Activated naive CD4-positive, alpha-beta T cell treated with anti-CD3 and anti-CD28 coated beads, Interleukin-2, amount 50 U/mL, for 72 hours (primary cell): Measurements from ENCODE around the gene SCAMP2. TPM values are rescaled to one million over a fixed set of nuclear protein-coding genes. Genes with fewer than 3 reads are reported as not detected.
A peak's percentile ranks its signal among the peaks of the same experiment; 100 is the strongest.

Experiments
- ATAC-seq, 2 donors: fragments of 150-1000 bp; cut with Tn5 transposase; 2 replicates each; pipeline ENCODE4 v1.10.0; 2021; ENCODE audit warnings: mild to moderate bottlenecking in 2 of 2, moderate library complexity in 2 of 2
- DNase-seq, 2 donors: peaks; one replicate each; pipeline ENCODE4 v3.0.0; 2021 to 2022; ENCODE audit warnings: low spot score in 2 of 2
- H3K27ac Mint-ChIP-seq, 2 donors: one replicate each; pipeline ENCODE4 v1.8.0; 2022; ENCODE audit warnings: mild to moderate bottlenecking in 2 of 2, mixed read lengths in 2 of 2
- H3K36me3 Mint-ChIP-seq, 2 donors: one replicate each; pipeline ENCODE4 v1.8.0; 2022; ENCODE audit warnings: mixed read lengths in 2 of 2
- H3K9me3 Mint-ChIP-seq, 2 donors: one replicate each; pipeline ENCODE4 v1.8.0; 2022; ENCODE audit warnings: mixed read lengths in 2 of 2
- total RNA-seq, 2 donors: library from RNA; stranded (reverse); gene quantifications; one replicate each; pipeline ENCODE4 v1.2.3, GENCODE V29; 2022

The SCAMP2 gene
- total RNA-seq, 2 donors from 2014 or later = 79.5 to 92.7 TPM

DNA sequence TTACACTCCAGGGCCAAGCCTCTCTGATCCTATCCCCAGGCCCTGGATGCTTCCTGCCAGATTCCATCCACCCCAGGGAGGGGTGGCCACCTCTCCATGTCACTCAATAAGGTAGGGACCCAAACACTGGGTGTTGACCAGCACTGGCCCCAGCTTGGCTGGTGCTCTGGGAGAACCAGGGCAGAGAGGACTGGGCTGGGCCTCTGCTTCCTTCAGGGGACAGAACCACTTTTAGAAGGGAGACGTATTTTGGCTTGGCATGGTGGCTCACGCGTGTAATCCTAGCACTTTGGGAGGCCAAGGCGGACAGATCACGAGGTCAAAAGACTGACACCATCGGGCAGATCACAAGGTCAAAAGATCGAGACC is 51.4 kb downstream of the SCAMP2 start:
- H3K36me3 Mint-ChIP-seq = no peaks in the 10 kb centered on the region
- no peak overlapping the region for H3K27ac Mint-ChIP-seq
- ATAC-seq (no peak), DNase-seq (no peak)
- H3K9me3 Mint-ChIP-seq = no peaks in the 10 kb centered on the region

DNA sequence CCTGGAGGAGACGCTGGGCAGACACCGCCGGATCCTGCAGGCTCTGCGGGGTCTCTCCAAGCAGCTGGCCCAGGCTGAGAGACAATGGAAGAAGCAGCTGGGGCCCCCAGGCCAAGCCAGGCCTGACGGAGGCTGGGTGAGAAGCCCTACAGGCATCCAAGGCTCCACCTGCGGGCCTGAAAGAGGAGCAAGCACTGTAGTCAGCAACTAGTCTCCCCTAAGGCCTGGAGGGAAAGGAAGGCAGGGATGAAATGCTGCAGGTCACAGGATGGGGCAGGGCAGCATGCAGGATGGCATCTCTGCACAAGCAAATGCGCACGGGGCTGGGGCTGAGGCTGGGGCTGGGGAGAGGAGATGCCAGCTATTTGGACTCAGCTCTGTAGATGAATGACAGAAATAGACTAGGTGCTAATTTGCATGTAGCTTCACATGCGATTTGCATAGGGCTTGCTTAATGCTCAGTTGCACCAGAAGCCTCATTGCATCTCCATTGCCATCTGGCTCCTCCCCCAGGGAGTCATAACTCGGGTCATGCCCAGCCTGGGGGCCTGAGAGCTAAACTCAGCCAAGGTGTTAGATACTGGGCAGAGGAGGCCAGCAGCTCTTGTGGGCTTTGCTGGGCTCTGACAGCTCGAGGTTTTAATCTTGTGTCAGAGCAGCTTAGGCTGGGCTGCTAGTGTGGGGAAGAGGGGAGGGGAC is 51.9 kb downstream of the SCAMP2 start:
- no peaks in the 10 kb centered on the region for H3K36me3 Mint-ChIP-seq
- DNase-seq (no peak), ATAC-seq (no peak)
- H3K27ac Mint-ChIP-seq = no peak overlapping the region
- H3K9me3 Mint-ChIP-seq = no peaks in the 10 kb centered on the region

- Mint-ChIP-seq H3K27ac (no peak overlapping the region), H3K36me3 (no peaks in the 10 kb centered on the region), H3K9me3 (no peaks in the 10 kb centered on the region)
- ATAC-seq = no peak
- DNase-seq = no peak
Measured at GRCh38 chr15:74820056-74820455, 53.1 kb downstream of the SCAMP2 start.

DNA sequence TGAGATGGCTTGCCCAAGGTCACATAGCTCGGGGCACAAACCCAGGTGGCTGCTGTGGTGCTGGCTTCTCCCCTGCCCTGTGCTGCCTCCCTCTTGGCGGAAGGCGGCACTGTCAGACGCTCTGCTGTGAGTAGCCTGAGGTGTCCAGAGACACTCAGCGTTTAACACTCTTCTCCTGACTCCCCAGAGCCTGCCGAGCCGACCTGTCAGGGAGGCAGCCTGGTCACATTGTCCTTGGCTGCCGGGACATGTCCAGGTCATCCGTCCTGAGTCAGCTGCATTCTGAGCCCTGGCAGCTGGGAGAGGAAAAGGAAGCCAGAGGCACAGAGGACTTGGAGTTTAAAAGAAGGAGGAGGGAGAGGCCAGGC is 55.8 kb downstream of the SCAMP2 start:
- peak overlapping the region in 1 of 2 donors; percentile 84 for H3K27ac Mint-ChIP-seq
- DNase-seq (no peak), ATAC-seq (no peak)
- no peaks in the 10 kb centered on the region for H3K36me3 Mint-ChIP-seq
- H3K9me3 Mint-ChIP-seq = no peaks in the 10 kb centered on the region

DNA sequence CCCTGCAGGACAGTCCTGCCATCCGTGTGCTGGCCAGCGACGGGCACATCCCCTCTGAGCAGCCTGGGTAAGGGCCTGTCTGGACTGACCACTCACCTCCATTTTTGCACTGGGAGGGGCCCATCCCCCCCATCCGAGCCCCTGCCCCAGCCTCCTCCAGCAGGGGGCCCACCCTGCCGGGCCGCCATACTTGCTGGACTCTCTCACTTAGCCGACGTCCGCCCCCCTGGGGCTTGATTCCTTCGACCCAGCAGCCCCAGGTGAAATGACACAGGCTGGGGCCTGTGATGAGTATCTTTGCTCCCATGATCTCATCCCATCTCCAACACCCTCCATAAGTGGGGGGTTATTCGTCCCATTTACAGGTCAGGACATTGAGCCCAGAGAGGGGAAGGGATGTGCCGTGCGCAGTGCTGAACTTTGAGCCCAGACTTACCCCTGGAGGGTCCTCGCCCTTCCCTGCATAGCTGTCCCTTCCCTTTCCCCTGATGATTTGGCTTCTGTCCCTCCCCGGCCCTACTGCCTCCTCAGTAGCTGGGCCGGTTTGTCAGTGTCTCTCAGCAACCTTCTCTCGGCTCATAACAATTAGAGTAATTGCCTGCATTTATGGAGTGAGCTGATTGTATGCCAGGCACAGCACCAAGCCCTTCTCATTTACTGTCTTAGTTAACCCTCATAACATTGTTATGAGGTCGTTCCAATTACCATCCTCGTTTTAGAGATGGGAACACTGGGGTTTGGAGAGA is 56.4 kb downstream of the SCAMP2 start:
- no peak for ATAC-seq
- H3K27ac Mint-ChIP-seq = peak overlapping the region in 1 of 2 donors; percentile 84
- no peak for DNase-seq
- no peaks in the 10 kb centered on the region for H3K9me3 Mint-ChIP-seq
- H3K36me3 Mint-ChIP-seq = no peaks in the 10 kb centered on the region

DNA sequence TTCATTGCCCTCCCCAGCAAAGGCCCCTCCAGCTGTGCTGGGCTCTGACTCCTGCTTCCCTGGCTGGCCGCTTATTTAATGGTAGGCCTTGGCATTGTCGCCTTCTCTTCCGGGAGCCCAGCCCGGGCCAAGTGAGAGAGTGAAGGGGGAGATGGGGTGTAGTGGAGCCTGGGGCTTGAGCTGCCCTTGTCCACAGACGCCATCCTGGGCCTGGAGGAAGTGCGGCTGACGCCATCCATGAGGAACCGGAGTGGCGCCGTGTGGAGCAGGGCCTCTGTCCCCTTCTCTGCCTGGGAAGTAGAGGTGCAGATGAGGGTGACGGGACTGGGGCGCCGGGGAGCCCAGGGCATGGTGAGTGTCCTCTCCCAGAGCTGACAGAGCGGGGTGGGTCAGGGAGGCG is 57.2 kb downstream of the SCAMP2 start:
- no peaks in the 10 kb centered on the region for H3K36me3 Mint-ChIP-seq
- ATAC-seq = no peak
- no peak for DNase-seq
- H3K9me3 Mint-ChIP-seq = no peaks in the 10 kb centered on the region
- H3K27ac Mint-ChIP-seq = peak overlapping the region in 1 of 2 donors; percentile 17

DNA sequence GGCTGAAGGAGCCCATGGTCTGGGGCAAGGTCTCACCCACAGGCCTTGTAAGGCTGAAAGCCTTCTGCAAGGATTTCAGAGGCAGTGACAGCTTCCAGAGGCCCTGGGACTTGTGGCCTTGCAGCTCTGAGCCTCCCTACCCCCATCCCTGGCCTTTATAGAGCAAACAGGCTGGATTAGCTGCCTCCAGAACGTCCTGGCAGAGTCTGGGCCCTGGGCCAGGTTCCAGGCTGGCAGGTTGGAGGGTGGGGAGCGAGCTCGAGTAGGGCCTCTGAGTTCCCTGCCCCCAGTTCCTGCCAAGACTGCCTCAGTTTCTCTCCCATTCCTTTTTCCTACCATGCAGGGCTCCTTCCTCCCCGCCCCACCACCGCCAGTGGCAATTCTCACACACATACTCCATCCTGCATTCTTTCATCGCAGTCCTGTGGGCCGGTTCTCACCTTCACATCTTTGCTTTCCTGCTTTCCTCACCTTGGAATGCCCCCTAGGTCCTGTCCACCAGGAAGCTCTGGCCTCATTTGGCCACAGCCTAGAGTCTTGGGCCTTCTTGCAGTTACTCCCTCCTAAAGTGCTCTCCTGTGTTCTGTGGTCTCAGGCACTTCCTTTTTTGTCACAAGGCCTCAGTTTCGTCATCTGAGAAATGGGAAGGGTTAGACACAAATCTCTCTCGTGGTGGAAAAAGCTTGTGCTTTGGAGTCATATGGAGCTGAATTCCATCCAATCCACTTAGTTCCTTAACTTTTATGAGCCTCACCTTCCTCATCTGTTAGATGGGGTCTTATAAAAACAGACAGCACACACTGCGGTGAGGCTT is 57.8 kb downstream of the SCAMP2 start:
- ATAC-seq (no peak), DNase-seq (no peak)
- Mint-ChIP-seq H3K36me3 (no peaks in the 10 kb centered on the region), H3K27ac (peak overlapping the region; percentile 17 to 65), H3K9me3 (no peaks in the 10 kb centered on the region)

GRCh38 chr15:74812533-74812932 is 60.6 kb downstream of the SCAMP2 start, which contains the start of gene LMAN1L:
LMAN1L (plus strand) TSS chr15:74812835; CDS start chr15:74812855, 20 bp downstream.
- no peaks in the 10 kb centered on the region for H3K9me3 Mint-ChIP-seq
- peak within 1 kb of the TSS in 1 of 2 donors; percentile 8 for H3K27ac Mint-ChIP-seq
- no peaks in the 10 kb centered on the region for H3K36me3 Mint-ChIP-seq
- ATAC-seq = peak in 1 of 2 donors; percentile 20
- no peak for DNase-seq

GRCh38 chr15:74809956-74810355 is 63.2 kb downstream of the SCAMP2 start:
- ATAC-seq (no peak), DNase-seq (no peak)
- Mint-ChIP-seq H3K9me3 (no peaks in the 10 kb centered on the region), H3K36me3 (peaks cover 0 to 2% of the 10 kb centered on the region in 2 donors), H3K27ac (peak overlapping the region in 1 of 2 donors; percentile 36)

GRCh38 chr15:74809242-74809641 is 63.9 kb downstream of the SCAMP2 start:
- H3K27ac Mint-ChIP-seq = peak overlapping the region; percentile 36 to 77
- peaks cover 0 to 8% of the 10 kb centered on the region in 2 donors for H3K36me3 Mint-ChIP-seq
- no peak for ATAC-seq
- DNase-seq = no peak
- no peaks in the 10 kb centered on the region for H3K9me3 Mint-ChIP-seq

- ATAC-seq (no peak), DNase-seq (no peak)
- Mint-ChIP-seq H3K9me3 (no peaks in the 10 kb centered on the region), H3K36me3 (peaks cover 0 to 12% of the 10 kb centered on the region in 2 donors), H3K27ac (peak overlapping the region; percentile 10 to 77)
Measured at GRCh38 chr15:74808840-74809229, 64.3 kb downstream of the SCAMP2 start.

DNA sequence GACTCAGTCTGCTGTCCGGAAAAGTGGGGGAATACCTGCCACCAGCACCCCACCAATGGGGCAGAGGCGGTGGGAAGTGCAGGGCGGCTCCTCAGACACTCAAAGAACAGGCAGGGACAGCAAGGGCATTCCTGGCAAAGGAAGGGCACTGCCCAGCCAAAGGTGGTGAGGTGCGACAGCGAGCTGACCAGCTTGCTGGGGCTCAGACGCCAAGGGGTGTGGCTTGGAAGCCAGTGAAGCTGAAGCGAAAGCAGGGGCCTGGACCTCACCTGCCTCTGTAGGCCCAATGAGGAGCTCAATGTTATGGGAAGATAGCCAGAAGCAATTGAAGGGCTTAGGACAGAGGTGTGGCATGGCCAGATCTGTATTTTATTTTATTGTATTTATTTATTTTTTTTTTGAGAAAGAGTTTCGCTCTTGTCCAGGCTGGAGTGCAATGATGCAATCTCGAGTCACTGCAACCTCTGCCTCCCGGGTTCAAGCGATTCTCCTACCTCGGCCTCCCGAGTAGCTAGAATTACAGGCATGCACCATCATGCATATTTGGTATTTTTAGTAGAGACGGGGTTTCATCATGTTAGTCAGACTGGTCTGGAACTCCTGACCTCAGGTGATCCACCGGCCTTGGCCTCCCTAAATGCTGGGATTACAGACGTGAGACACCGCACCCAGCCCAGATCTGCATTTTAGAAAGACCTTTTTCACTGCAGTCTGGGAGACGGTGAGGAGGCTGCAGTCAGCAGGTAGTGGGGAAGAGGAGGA is 64.9 kb downstream of the SCAMP2 start:
- Mint-ChIP-seq H3K36me3 (peaks cover 0 to 14% of the 10 kb centered on the region in 2 donors), H3K27ac (peak overlapping the region; percentile 69 to 84), H3K9me3 (no peaks in the 10 kb centered on the region)
- DNase-seq (no peak), ATAC-seq (no peak)

DNA sequence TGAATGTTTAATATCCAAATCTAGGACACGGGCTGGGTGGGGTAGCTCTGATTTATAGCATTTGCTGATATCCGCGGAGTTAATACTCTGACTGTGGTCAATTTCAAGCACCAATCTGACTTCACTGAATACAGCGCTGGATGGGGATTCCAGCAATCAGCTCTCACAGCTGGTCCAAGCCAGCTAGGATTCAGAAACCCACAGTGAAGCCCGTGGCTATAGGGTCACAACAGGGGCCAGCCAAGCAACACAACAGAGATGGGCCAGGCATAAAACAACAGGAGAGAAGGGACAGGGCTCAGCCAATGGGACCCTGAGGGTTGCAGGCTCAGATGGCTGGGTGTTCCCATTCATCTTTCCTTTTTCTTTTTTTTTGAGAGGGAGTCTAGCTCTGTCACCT is 65.9 kb downstream of the SCAMP2 start:
- ATAC-seq (peak in 1 of 2 donors; percentile 11), DNase-seq (no peak)
- no peaks in the 10 kb centered on the region for H3K9me3 Mint-ChIP-seq
- H3K27ac Mint-ChIP-seq = peak overlapping the region; percentile 69 to 84
- peaks cover 0 to 18% of the 10 kb centered on the region in 2 donors for H3K36me3 Mint-ChIP-seq

DNA sequence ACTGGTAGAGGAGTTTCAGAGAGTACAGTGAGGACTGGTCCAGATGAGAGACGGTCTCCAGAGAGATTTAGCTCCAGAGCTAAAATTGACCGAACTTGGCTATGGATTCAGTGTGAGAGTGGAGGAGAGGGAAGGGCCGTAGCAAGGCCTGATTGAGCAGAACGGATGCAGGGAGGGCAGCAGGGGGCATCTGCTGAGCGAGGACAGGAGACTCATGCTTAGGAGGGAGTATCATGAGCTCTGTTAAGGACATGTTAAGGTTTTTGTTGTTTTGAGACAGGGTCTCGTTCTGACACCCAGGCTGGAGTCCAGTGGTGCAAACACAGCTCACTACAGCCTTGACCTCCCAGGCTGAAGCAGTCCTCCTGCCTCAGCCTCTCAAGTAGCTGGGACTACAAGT is 68.2 kb downstream of the SCAMP2 start:
- Mint-ChIP-seq H3K36me3 (peaks cover 0 to 18% of the 10 kb centered on the region in 2 donors), H3K9me3 (no peaks in the 10 kb centered on the region), H3K27ac (peak overlapping the region; percentile 35 to 93)
- ATAC-seq (no peak), DNase-seq (no peak)

- no peak for DNase-seq
- peaks cover 0 to 21% of the 10 kb centered on the region in 2 donors for H3K36me3 Mint-ChIP-seq
- H3K27ac Mint-ChIP-seq = peak overlapping the region in 1 of 2 donors; percentile 35
- H3K9me3 Mint-ChIP-seq = no peaks in the 10 kb centered on the region
- ATAC-seq = no peak
Measured at GRCh38 chr15:74802862-74803447, 70.2 kb downstream of the SCAMP2 start.

DNA sequence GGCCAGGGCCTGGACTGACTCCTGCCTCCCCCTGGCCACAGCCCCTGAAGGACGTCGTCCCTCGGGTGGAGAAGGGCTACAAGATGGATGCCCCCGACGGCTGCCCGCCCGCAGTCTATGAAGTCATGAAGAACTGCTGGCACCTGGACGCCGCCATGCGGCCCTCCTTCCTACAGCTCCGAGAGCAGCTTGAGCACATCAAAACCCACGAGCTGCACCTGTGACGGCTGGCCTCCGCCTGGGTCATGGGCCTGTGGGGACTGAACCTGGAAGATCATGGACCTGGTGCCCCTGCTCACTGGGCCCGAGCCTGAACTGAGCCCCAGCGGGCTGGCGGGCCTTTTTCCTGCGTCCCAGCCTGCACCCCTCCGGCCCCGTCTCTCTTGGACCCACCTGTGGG is 70.9 kb downstream of the SCAMP2 start:
- H3K9me3 Mint-ChIP-seq = no peaks in the 10 kb centered on the region
- H3K27ac Mint-ChIP-seq = peak overlapping the region in 1 of 2 donors; percentile 51
- no peak for ATAC-seq
- DNase-seq = no peak
- H3K36me3 Mint-ChIP-seq = peaks cover 0 to 22% of the 10 kb centered on the region in 2 donors
